Lower leg skin (tissue), 4 donors: ENCODE results near the gene NT5DC1. TPM values are rescaled to one million over a fixed set of nuclear protein-coding genes. Genes with fewer than 3 reads are reported as not detected.

Experiments used
- DNase-seq, 2 donors: peaks; one replicate each; pipeline ENCODE4 v3.0.0-alpha.2; 2019; ENCODE audit warnings: low spot score in 2 of 2
- H3K4me3 ChIP-seq: fragments of 200-600 bp; sonication (generic); 2 replicates; pipeline ENCODE4 v1.5.1; 2017; ENCODE audit warnings: mild to moderate bottlenecking, low read depth; ENCODE audit not compliant: poor library complexity, severe bottlenecking
- CTCF ChIP-seq, 3 donors: fragments of 450-650 bp; IDR thresholded peaks; one replicate each; pipeline ENCODE4 v1.5.1; 2016; ENCODE audit warnings: antibody characterized with exemption in 3 of 3, mild to moderate bottlenecking in 3 of 3, moderate library complexity in 2 of 3
- POLR2A ChIP-seq, 2 donors: fragments of 450-650 bp; IDR thresholded peaks; one replicate each; pipeline ENCODE4 v1.6.1; 2016 to 2017; ENCODE audit warnings: antibody characterized with exemption in 2 of 2, mild to moderate bottlenecking in 1 of 2, moderate library complexity in 1 of 2
- WGBS, 2 donors: methylation state at CpG; one replicate each; pipeline ENCODE4 v1.1.5; 2018; 5-methylcytosine and 5-hydroxymethylcytosine counted together
- intact Hi-C: fragments of 100-400 bp; cut with DNase I; formaldehyde crosslinking; loops from one replicate; pipeline ENCODE4 v1.15.0; 2023; ENCODE audit warnings: low total_unique reads
- total RNA-seq, 4 donors: library from RNA; depleted of rRNA; stranded (reverse); fragments of >200 nt; gene quantifications; one replicate each; pipeline ENCODE4 v1.1.0, GENCODE V29; 2016

NT5DC1 gene
- total RNA-seq, 4 donors from 2014 or later = 7.7 to 25.0 (median 12.3) TPM

GRCh38 chr6:116298273-116298672, 197.6 kb downstream of the NT5DC1 start:
- no peak for DNase-seq
- H3K4me3 ChIP-seq = no peak overlapping the region
- intact Hi-C loops = no loop called here
- no peak for TF ChIP-seq CTCF (IDR thresholded peaks at IDR 0.05)
- TF ChIP-seq POLR2A (IDR thresholded peaks at IDR 0.05) = no peak
- 96 to 99% methylated on average over 3 of the region's 3 CpGs for WGBS, 2 donors

GRCh38 chr6:116298973-116299372, 198.3 kb downstream of the NT5DC1 start:
- no peak overlapping the region for H3K4me3 ChIP-seq
- DNase-seq = no peak
- no peak for TF ChIP-seq POLR2A (IDR thresholded peaks at IDR 0.05)
- intact Hi-C loops = no loop called here

Other genes with a start within 250 kb of the NT5DC1 start
- 1 to 10 TPM in 3 of 4 donors, under 1 TPM in 1; 0.59 to 3.2 (median 2.0) TPM for gene FRK, start 40.0 kb upstream of the NT5DC1 start, total RNA-seq
- gene COL10A1, start 25.3 kb downstream of the NT5DC1 start, total RNA-seq = under 1 TPM in 1 of 4 donors, not detected in 3; 0.23 TPM
- gene TSPYL4, start 153.2 kb downstream of the NT5DC1 start, total RNA-seq = 10 to 100 TPM in 3 of 4 donors, 1 to 10 TPM in 1; 9.5 to 17.6 (median 15.7) TPM
- gene TSPYL1, start 179.1 kb downstream of the NT5DC1 start, total RNA-seq = 10 to 100 TPM; 57.2 to 75.3 (median 65.6) TPM